ENCODE measurements around the gene UBE2D4.

GRCh38 chr7:43929529-43930457, 3.6 kb downstream of the UBE2D4 start:
- TF ChIP-seq CTCF (IDR thresholded peaks at IDR 0.05 in 8 of 11, conservative IDR thresholded peaks at IDR 0.05 in 3 of 11) (no peak), POLR2A (IDR thresholded peaks at IDR 0.05) (no peak)
